Type B pancreatic cell (in vitro differentiated cells): Measurements from ENCODE around the gene ZNF565. TPM values are rescaled to one million over a fixed set of nuclear protein-coding genes. Genes with fewer than 3 reads are reported as not detected.
A peak's percentile ranks its signal among the peaks of the same experiment; 100 is the strongest.
"Not testable (repeated sequence)": the region's sequence is repeated elsewhere in the genome, so short reads cannot be mapped to it uniquely, and the experiment has no call there.

Source experiments
- DNase-seq: peaks from one replicate; pipeline ENCODE4 v3.0.0; 2021; ENCODE audit warnings: mixed read lengths; ENCODE audit not compliant: unreplicated experiment; ENCODE audit errors: extremely low spot score
- H3K27ac Mint-ChIP-seq: 2 replicates; pipeline ENCODE4 v1.8.0; 2021; ENCODE audit warnings: mild to moderate bottlenecking, mixed read lengths
- H3K27me3 Mint-ChIP-seq: 2 replicates; pipeline ENCODE4 v1.8.0; 2021; ENCODE audit warnings: mixed read lengths
- H3K36me3 Mint-ChIP-seq: 2 replicates; pipeline ENCODE4 v1.8.0; 2021; ENCODE audit warnings: mixed read lengths
- H3K4me1 Mint-ChIP-seq: one replicate; pipeline ENCODE4 v1.8.0; 2021; ENCODE audit warnings: mixed read lengths; ENCODE audit not compliant: unreplicated experiment
- H3K4me3 Mint-ChIP-seq: 2 replicates; pipeline ENCODE4 v1.8.0; 2021; ENCODE audit warnings: mild to moderate bottlenecking, mixed read lengths
- H3K9me3 Mint-ChIP-seq: 2 replicates; pipeline ENCODE4 v1.8.0; 2021; ENCODE audit warnings: mixed read lengths
- CTCF ChIP-seq: fragments of 200-600 bp; sonication (generic); conservative IDR thresholded peaks from 2 replicates; pipeline ENCODE4 v1.5.0; 2021; ENCODE audit warnings: antibody characterized with exemption, mild to moderate bottlenecking
- total RNA-seq: library from RNA; stranded (reverse); gene quantifications from 2 replicates; pipeline ENCODE4 v1.2.1, GENCODE V29; 2021; ENCODE audit warnings: low replicate concordance

Gene ZNF565
- total RNA-seq, 1 donor from 2014 or later = 5.6 TPM

DNA sequence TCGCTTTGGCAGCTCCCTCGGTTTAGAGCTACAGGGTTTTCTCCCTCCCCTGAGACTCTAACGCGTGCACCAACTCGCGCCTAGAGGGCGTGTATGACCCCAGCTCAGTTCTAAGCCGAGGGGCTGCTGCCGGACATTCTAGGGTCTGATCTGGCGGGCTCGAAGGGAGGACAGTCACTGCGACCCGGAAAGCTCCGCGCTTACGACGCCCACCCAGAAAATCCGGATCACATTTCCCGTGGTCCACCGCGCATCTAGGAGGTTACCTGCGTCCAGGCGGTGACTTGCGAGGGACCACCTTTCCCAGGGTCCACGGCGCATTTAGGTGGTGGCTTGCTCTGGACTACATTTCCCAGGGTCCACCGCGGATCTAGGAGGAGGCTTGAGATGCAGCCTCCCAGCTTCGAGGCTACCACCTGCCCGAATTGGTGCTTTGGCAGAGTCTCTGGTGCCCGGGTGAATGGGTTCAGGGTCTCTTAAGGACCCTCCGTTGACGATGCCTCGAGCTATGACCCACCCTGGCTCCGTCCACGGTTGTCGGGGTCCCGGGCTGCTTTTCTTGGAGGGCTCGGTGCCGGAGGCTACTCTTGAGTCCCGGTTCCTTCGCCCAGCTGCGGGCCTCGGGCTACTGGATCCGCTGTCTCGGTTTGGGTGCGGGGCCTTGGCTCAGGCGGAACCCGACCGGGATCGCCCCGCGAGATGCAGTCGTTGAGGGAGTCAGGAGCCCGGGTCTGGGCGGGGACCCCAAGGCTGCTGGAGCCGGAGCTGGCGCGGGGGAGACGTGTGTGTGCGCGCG lies 30.9 kb upstream of the ZNF565 start:
- DNase-seq = no peak
- Mint-ChIP-seq H3K4me3 (peak overlapping the region; percentile 84), H3K27ac (no peak overlapping the region), H3K4me1 (peaks cover 3% of the 10 kb centered on the region), H3K9me3 (no peaks in the 10 kb centered on the region), H3K36me3 (peaks cover 3% of the 10 kb centered on the region), H3K27me3 (peaks cover 22% of the 10 kb centered on the region)
- peak; percentile 32 for TF ChIP-seq CTCF

- Mint-ChIP-seq H3K4me1 (peaks cover 3% of the 10 kb centered on the region), H3K9me3 (no peaks in the 10 kb centered on the region), H3K36me3 (peaks cover 14% of the 10 kb centered on the region), H3K4me3 (no peak overlapping the region), H3K27ac (no peak overlapping the region), H3K27me3 (peaks cover 22% of the 10 kb centered on the region)
- TF ChIP-seq CTCF = no peak
- DNase-seq = no peak
Measured at GRCh38 chr19:36244066-36244465, 29.6 kb upstream of the ZNF565 start.

DNA sequence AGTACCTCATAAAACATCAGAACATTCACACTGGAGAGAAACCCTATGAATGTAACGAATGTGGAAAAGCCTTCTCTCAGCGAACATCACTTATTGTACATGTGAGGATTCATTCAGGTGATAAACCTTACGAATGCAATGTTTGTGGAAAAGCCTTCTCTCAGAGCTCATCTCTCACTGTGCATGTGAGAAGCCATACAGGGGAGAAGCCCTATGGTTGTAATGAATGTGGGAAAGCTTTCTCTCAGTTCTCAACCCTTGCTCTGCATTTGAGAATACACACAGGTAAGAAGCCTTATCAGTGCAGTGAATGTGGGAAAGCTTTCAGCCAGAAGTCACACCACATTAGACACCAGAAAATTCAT lies 22.5 kb upstream of the ZNF565 start:
- no peak for TF ChIP-seq CTCF
- H3K9me3 Mint-ChIP-seq = no peaks in the 10 kb centered on the region
- no peaks in the 10 kb centered on the region for H3K27me3 Mint-ChIP-seq
- DNase-seq = no peak
- no peak overlapping the region for H3K27ac Mint-ChIP-seq
- peaks cover 75% of the 10 kb centered on the region for H3K36me3 Mint-ChIP-seq
- no peaks in the 10 kb centered on the region for H3K4me1 Mint-ChIP-seq
- no peak overlapping the region for H3K4me3 Mint-ChIP-seq

DNA sequence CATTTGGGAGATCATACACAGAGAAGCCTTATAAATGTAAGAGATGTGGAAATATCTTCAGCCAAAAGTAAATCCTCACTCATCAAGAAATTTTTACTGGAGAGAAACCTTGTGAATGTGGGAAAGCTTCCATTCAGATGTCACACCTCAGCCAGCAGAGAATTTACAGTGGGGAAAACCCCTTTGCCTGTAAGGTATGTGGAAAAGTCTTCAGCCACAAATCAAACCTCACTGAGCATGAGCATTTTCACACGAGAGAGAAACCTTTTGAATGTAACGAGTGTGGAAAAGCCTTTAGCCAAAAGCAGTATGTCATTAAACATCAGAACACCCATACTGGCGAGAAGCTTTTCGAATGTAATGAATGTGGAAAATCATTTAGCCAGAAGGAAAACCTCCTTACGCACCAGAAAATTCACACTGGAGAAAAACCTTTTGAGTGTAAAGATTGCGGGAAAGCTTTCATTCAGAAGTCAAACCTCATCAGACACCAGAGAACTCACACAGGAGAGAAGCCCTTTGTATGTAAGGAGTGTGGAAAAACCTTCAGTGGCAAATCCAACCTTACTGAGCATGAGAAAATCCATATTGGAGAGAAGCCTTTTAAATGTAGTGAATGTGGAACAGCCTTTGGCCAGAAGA lies 22.0 kb upstream of the ZNF565 start:
- Mint-ChIP-seq H3K36me3 (peaks cover 77% of the 10 kb centered on the region), H3K27ac (no peak overlapping the region), H3K4me1 (no peaks in the 10 kb centered on the region), H3K27me3 (no peaks in the 10 kb centered on the region), H3K4me3 (no peak overlapping the region), H3K9me3 (no peaks in the 10 kb centered on the region)
- no peak for TF ChIP-seq CTCF
- DNase-seq = no peak

- H3K9me3 Mint-ChIP-seq, H3K4me3 Mint-ChIP-seq, H3K4me1 Mint-ChIP-seq, H3K27me3 Mint-ChIP-seq, H3K27ac Mint-ChIP-seq: not testable (repeated sequence)
- DNase-seq = peak; percentile 1
- H3K36me3 Mint-ChIP-seq = peaks cover 78% of the 10 kb centered on the region
Measured at GRCh38 chr19:36233626-36234025, 19.2 kb upstream of the ZNF565 start.

GRCh38 chr19:36225219-36225892 lies 10.9 kb upstream of the ZNF565 start:
- H3K27ac Mint-ChIP-seq = no peak overlapping the region
- no peak for DNase-seq
- H3K9me3 Mint-ChIP-seq = no peaks in the 10 kb centered on the region
- no peaks in the 10 kb centered on the region for H3K4me1 Mint-ChIP-seq
- no peaks in the 10 kb centered on the region for H3K27me3 Mint-ChIP-seq
- TF ChIP-seq CTCF = no peak
- no peak overlapping the region for H3K4me3 Mint-ChIP-seq
- peaks cover 41% of the 10 kb centered on the region for H3K36me3 Mint-ChIP-seq
